ENCODE measurements around the gene GTF2F2.

The GTF2F2 gene

GRCh38 chr13:45305079-45305478, 184.8 kb downstream of the GTF2F2 start:
- no peak for DNase-seq

DNA sequence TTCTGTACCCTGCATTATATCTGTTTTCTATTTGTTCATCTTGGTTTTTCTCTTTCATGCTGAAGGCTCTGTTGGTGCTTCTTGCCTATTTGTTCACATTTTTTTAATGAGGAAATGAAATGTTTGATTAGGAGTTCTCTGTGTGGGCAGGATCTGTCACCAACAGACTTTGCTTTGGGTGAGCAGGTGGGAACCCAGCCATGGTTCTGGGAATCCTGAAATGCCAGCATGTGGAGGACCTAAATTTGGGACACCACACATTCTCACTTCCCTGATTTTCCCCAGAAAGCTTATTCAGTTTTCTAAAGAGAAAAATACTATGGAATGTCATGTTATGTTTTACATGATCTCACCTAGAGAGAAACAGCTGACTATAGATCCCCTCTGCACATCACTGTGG, 186.7 kb downstream of the GTF2F2 start:
- no peak for DNase-seq

- no peak for DNase-seq
Measured at GRCh38 chr13:45310341-45311131, 190.2 kb downstream of the GTF2F2 start.

GRCh38 chr13:45314822-45315221, 194.5 kb downstream of the GTF2F2 start:
- no peak for DNase-seq

DNA sequence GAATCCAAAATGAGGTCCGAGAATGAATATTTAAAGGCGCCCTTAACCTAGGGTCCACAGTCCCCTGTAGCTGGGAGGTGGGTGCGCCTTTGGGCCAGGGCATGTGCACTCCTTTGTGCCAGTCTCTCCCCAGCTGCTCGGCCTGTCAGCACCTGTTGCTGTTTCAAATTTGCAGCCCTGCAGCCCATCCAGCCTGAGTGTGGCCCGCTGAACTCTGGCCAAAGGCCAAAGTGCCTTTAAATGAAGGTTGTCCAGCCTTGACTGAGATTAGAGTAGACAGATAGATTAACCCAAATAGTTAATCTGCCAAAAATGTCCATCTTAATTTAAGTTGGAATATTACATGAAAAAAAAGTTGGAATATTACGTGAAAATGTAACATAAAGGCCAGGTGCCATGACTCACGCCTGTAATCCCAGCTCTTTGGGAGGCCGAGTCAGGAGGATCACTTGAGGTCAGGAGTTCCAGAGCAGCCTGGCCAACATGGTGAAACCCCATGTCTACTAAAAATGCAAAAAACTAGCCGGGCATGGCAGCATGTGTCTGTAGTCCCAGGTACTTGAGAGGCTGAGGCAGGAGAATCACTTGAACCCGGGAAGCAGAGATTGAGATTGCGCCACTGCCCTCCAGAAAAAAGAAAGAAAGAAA, 195.3 kb downstream of the GTF2F2 start:
- no peak for DNase-seq

GRCh38 chr13:45316338-45316737, 196.0 kb downstream of the GTF2F2 start:
- no peak for DNase-seq

- DNase-seq: no peak
Measured at GRCh38 chr13:45316996-45317395, 196.7 kb downstream of the GTF2F2 start.

DNA sequence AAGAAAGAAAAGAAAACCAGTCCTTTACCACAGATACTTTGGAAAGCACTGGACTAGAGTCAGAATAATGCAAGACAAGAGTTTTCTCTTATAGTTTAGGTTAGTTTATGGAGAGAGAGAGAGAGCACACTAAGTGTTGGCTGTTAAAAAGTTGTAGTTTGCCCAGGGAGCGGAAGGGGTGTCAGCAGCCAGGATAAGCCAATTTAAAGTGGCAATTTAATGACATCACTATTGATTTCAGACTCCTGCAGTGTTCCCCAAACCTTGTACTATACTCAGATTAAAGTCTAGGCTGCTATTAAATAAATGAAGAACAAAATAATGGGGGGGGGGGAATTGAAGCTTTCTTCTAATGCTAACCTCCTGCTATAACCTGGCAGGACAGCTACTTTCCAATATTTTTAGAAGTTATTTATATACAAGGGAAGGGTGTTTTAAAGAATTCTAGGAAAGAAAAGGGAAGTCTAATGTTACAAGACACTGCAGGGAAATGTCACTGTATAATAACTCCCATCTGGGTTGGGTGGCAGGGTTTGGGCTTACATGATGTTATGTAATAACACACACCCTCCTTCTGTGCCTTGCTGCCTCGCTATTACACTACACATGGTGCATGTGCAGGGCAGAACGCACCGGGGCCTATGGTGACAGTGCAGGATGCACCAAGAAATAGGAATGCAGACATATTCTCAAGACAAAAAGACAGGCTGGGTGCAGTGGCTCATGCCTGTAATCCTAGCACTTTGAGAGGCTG, 200.7 kb downstream of the GTF2F2 start:
- no peak for DNase-seq

GRCh38 chr13:45325806-45326205, 205.5 kb downstream of the GTF2F2 start:
- peak; percentile 84 for DNase-seq

- no peak for DNase-seq
Measured at GRCh38 chr13:45327253-45327955, 207.1 kb downstream of the GTF2F2 start.

DNA sequence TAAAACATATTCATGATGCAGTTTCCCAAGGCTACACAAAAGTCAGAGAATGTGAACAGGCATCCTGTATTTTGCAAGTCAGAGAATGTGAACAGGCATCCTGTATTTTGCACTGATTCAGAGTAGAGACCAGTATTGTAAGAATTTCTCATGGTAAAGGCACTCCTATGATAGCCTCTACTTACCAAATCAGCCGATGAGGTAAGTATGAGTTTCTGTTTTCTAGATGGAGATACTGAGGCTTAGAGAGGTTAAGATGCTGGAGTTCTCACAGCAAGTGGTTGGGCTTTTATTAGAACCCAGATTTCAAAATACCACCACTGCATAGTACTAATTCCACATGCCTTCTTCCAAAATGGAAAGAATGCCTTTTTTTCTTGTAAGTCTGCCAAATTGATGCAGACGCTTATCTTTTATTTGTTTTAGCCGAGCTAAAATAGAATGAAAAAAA, 208.4 kb downstream of the GTF2F2 start:
- DNase-seq: peak; percentile 86

- DNase-seq: no peak
Measured at GRCh38 chr13:45331123-45331619, 210.9 kb downstream of the GTF2F2 start.

DNA sequence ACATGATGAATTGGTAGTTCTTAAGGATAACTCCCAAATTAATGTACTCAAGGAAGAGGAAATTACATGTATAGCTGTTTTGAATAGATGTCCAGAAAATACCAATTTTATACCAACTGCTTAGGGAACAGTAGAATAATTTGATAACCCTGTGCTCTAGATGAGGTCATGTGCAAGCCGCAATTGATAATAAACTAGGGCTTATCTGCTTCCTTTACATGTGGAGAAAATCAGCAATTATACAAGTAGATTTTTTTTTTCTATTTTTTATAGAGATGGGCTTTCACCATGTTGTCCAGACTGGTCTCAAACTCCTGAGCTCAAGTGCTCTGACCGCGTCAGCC, 211.4 kb downstream of the GTF2F2 start:
- DNase-seq: no peak

GRCh38 chr13:45332036-45332830, 211.9 kb downstream of the GTF2F2 start:
- peak; percentile 95 for DNase-seq

- no peak for DNase-seq
Measured at GRCh38 chr13:45332831-45333219, 212.5 kb downstream of the GTF2F2 start.

DNA sequence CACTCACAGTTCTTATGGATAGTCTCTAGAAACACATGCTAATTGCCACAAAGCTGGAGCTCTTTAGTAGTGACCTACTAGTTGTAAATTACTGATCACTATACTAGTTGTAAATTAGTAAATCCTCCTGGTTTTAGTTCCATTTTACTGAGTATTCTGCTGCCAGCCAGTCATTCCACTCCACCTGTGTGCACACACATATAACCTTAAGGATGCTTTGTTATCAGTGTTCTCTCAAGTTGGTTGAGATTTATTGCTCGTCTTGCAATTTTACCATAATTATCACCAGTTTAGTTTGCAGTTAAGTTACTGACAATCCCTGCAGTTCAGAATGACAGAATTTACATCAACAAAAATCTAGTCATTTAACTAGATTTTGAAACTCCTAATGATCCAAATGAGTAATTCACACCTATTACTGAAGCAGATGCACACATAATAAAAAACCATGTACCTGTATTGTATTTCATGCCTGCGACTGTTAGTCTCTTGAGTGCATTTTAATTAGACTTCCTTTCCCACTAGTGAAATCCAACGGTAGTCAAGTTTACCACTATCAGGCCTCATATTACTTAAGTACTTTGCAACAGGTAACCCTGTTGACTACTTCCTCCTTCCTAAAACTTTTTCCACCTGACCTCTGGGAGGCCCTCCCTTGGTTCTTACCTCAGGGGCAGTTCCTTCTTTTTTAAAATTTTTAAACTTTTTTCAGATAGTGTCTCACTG, 213.1 kb downstream of the GTF2F2 start:
- DNase-seq: no peak
